ENCODE data around the gene NIPSNAP3A.

The NIPSNAP3A gene

DNA sequence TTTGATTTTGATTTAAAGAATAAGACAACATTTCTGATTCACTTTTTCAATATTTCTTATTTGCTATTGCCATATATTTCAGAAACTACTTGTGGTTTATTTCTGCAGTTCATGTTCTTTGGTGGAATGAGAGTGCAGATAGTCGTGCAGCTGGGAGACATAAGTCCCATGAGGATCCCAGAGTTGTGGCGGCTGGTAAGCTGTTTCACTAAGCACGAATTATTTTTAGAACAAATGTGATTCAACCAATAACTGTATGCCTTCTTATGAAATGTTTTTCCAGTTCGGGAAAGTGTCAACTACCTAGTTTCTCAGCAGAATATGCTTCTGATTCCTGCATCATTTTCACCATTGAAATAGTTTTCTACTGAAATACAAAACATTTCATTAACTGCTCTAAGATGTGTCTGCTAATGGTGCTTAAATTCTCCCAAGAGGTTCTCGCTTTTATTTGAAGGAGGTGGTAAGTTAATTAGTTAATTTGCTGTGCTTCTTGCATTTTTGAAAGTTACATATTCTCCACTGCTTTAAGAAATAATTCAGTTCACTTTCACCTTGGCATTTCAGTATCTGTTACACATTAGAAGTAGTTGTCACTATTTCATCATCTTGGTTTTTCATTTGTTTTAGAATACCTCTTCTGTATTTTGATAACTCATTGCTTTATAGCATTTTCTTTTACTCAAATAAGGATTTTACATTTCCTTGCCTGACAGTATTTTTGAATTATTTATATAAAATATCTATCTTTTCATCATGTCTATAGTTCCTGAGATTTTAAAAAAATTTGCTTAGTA is 25.4 kb downstream of the NIPSNAP3A start:
- no peaks in the 10 kb centered on the region for H3K9me3 ChIP-seq (ENCODE audit: control insufficient read depth, low read length)
- no peak overlapping the region for H3K4me2 ChIP-seq (ENCODE audit: low read length)
- TF ChIP-seq, protein P1, sequence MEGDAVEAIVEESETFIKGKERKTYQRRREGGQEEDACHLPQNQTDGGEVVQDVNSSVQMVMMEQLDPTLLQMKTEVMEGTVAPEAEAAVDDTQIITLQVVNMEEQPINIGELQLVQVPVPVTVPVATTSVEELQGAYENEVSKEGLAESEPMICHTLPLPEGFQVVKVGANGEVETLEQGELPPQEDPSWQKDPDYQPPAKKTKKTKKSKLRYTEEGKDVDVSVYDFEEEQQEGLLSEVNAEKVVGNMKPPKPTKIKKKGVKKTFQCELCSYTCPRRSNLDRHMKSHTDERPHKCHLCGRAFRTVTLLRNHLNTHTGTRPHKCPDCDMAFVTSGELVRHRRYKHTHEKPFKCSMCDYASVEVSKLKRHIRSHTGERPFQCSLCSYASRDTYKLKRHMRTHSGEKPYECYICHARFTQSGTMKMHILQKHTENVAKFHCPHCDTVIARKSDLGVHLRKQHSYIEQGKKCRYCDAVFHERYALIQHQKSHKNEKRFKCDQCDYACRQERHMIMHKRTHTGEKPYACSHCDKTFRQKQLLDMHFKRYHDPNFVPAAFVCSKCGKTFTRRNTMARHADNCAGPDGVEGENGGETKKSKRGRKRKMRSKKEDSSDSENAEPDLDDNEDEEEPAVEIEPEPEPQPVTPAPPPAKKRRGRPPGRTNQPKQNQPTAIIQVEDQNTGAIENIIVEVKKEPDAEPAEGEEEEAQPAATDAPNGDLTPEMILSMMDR (IDR thresholded peaks at IDR 0.05): no peak
- no peak overlapping the region for H3K9ac ChIP-seq
- no peaks in the 10 kb centered on the region for H3K79me2 ChIP-seq
- no peaks in the 10 kb centered on the region for H3K4me1 ChIP-seq
- no peak overlapping the region for H2AFZ ChIP-seq
- H3K4me3 ChIP-seq (ENCODE audit: low read depth, low read length): no peak overlapping the region
- no peaks in the 10 kb centered on the region for H3K27me3 ChIP-seq (ENCODE audit: control insufficient read depth, insufficient read depth, low read length)
- H3K36me3 ChIP-seq (ENCODE audit: control insufficient read depth, insufficient read depth, low read length): no peaks in the 10 kb centered on the region
- H3K27ac ChIP-seq: no peak overlapping the region

DNA sequence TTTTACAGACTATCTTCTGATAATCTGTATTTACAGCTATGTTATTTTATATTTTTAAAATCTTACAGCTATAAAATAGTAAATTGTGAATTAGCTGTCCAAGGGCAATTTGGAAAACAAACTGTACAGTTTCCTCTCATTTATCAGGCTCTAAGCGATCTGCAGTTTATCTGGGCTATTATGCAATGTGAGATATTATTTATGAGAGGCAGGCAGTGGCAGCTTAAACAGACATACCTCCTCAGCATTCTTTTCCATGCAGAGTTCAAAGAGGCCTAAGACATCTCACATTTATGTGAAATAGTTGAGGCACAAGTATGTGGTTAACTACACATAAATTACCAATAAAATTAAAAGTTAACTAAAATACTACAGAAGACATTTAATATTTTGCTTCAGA is 26.6 kb downstream of the NIPSNAP3A start:
- H3K4me2 ChIP-seq (ENCODE audit: low read length): no peak overlapping the region
- H3K79me2 ChIP-seq: no peaks in the 10 kb centered on the region
- H3K9me3 ChIP-seq (ENCODE audit: control insufficient read depth, low read length): no peaks in the 10 kb centered on the region
- H2AFZ ChIP-seq: no peak overlapping the region
- TF ChIP-seq, protein P1 (IDR thresholded peaks at IDR 0.05): no peak
- no peaks in the 10 kb centered on the region for H3K27me3 ChIP-seq (ENCODE audit: control insufficient read depth, insufficient read depth, low read length)
- H3K4me1 ChIP-seq: no peaks in the 10 kb centered on the region
- no peak overlapping the region for H3K4me3 ChIP-seq (ENCODE audit: low read depth, low read length)
- no peaks in the 10 kb centered on the region for H3K36me3 ChIP-seq (ENCODE audit: control insufficient read depth, insufficient read depth, low read length)
- no peak overlapping the region for H3K27ac ChIP-seq
- H3K9ac ChIP-seq: no peak overlapping the region

DNA sequence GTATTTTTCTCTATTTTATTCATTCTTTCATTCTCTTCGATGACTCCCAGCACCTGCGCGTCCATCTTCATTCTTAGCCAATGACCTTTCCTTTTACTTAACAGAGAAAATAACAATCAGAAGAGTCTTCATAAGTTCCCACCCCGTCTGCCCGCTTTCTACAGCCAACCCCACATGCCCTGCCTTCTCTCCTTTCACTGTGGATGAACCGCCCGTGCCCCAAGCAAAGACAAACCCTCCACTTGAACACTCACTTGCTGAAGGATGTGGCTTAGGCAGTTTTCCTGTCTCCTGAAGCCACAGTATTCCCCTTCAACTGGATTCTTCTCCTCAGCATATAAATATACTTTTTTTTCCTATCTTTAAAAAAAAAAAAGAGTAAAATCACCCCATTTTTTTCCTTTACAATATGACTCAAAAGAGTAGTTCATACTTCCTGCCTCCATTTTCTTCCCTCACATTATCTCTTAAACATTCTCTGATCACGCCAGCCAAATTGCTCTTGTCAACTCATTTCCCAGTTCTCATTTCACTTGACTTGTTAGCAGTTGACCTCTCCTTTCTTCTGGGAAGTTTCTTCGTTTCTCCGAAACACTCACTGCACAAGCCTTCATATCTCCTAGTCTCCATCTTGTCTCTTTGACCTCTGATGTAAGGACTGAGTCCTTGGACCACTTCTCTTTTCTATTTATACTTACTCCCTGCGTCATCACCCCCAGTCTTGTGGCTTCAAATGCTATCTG is 27.5 kb downstream of the NIPSNAP3A start:
- H3K27me3 ChIP-seq (ENCODE audit: control insufficient read depth, insufficient read depth, low read length): no peaks in the 10 kb centered on the region
- no peaks in the 10 kb centered on the region for H3K4me1 ChIP-seq
- H3K9me3 ChIP-seq (ENCODE audit: control insufficient read depth, low read length): no peaks in the 10 kb centered on the region
- H2AFZ ChIP-seq: no peak overlapping the region
- no peaks in the 10 kb centered on the region for H3K79me2 ChIP-seq
- no peak overlapping the region for H3K9ac ChIP-seq
- H3K4me2 ChIP-seq (ENCODE audit: low read length): no peak overlapping the region
- no peaks in the 10 kb centered on the region for H3K36me3 ChIP-seq (ENCODE audit: control insufficient read depth, insufficient read depth, low read length)
- H3K27ac ChIP-seq: no peak overlapping the region
- TF ChIP-seq, protein P1 (IDR thresholded peaks at IDR 0.05): no peak
- no peak overlapping the region for H3K4me3 ChIP-seq (ENCODE audit: low read depth, low read length)

DNA sequence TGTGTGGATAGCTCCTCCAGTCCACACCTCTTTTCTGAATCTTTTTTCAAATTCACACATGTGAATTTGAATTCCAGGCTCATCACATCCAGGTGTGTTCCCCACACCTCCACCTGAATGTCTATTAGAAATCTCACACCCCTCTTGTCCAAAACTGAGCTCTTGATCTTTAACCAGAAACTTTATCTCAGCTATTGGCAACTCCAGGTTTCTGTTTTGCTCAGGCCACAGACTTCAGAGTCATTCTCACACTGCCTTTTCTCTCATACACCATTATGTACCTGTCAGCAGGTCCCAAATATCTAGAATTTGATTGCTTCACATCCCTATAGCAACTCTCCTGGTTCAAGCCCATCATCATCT is 28.1 kb downstream of the NIPSNAP3A start:
- Histone ChIP-seq H3K4me3 (ENCODE audit: low read depth, low read length) (no peak overlapping the region), H3K9me3 (ENCODE audit: control insufficient read depth, low read length) (no peaks in the 10 kb centered on the region), H3K9ac (no peak overlapping the region), H3K79me2 (no peaks in the 10 kb centered on the region), H3K27me3 (ENCODE audit: control insufficient read depth, insufficient read depth, low read length) (no peaks in the 10 kb centered on the region), H3K27ac (no peak overlapping the region), H2AFZ (no peak overlapping the region), H3K4me1 (no peaks in the 10 kb centered on the region), H3K36me3 (ENCODE audit: control insufficient read depth, insufficient read depth, low read length) (no peaks in the 10 kb centered on the region), H3K4me2 (ENCODE audit: low read length) (no peak overlapping the region)
- TF ChIP-seq, protein P1 (IDR thresholded peaks at IDR 0.05): no peak
